Body of pancreas (tissue), 4 donors: Measurements from ENCODE around the gene TTC28. TPM values are rescaled to one million over a fixed set of nuclear protein-coding genes. Genes with fewer than 3 reads are reported as not detected.

Experiments
- ATAC-seq: fragments of 150-250 bp; one replicate; pipeline ENCODE4 v1.9.1; 2016
- DNase-seq, 4 donors: peaks; one replicate each; pipeline ENCODE4 v3.0.0-alpha.2; 2019
- H3K27ac ChIP-seq, 4 donors: fragments of 200-600 bp; sonication (generic); 1 replicate in 3 of 4; 2 replicates in 1 of 4; pipeline versions ENCODE4 v1.5.1 to v1.6.1; 2016 to 2019; ENCODE audit warnings: mild to moderate bottlenecking in 1 of 4, mixed read lengths in 1 of 4, moderate library complexity in 1 of 4
- H3K27me3 ChIP-seq, 2 donors: fragments of 200-600 bp; sonication (generic); one replicate each; pipeline ENCODE4 v1.6.0; 2016; ENCODE audit warnings: mild to moderate bottlenecking in 1 of 2
- H3K36me3 ChIP-seq, 2 donors: fragments of 200-600 bp; sonication (generic); replicated peaks in 1 of 2; 2 replicates each; pipeline ENCODE4 v1.5.1; 2016; ENCODE audit warnings: low read depth in 2 of 2; ENCODE audit not compliant: insufficient read depth in 1 of 2
- H3K4me1 ChIP-seq: fragments of 200-600 bp; sonication (generic); one replicate; pipeline ENCODE4 v1.6.0; 2016
- H3K4me3 ChIP-seq, 2 donors: fragments of 200-600 bp; sonication (generic); 1 replicate in 1 of 2; 2 replicates in 1 of 2; pipeline ENCODE4 v1.5.1; 2016 to 2019
- H3K9me3 ChIP-seq, 3 donors: fragments of 200-600 bp; sonication (generic); 1 replicate in 2 of 3; 2 replicates in 1 of 3; pipeline ENCODE4 v1.5.1; 2016
- CTCF ChIP-seq, 7 experiments: fragments of 450-650 bp in 4 of 7; fragments of 200-600 bp in 3 of 7; sonication (generic) in 3 of 7; IDR thresholded peaks; one replicate each; pipeline ENCODE4 v1.5.1; 2016 to 2019; ENCODE audit warnings: antibody characterized with exemption in 7 of 7
- POLR2A ChIP-seq, 3 donors: fragments of 450-650 bp; IDR thresholded peaks; one replicate each; pipeline ENCODE4 v1.6.1; 2016; ENCODE audit warnings: antibody characterized with exemption in 3 of 3, mild to moderate bottlenecking in 2 of 3
- WGBS, 2 donors: methylation state at CpG; one replicate each; pipeline ENCODE4 v1.1.5; 2017; 5-methylcytosine and 5-hydroxymethylcytosine counted together
- intact Hi-C: fragments of 100-400 bp; cut with DNase I; formaldehyde crosslinking; loops from one replicate; pipeline ENCODE4 v1.15.1; 2023
- total RNA-seq, 2 donors: library from RNA; depleted of rRNA; stranded (reverse); fragments of >200 nt; gene quantifications; one replicate each; pipeline ENCODE4 v1.1.0, GENCODE V29; 2016

Gene TTC28
- total RNA-seq, 2 donors from 2014 or later: 21.0 to 87.3 TPM

DNA sequence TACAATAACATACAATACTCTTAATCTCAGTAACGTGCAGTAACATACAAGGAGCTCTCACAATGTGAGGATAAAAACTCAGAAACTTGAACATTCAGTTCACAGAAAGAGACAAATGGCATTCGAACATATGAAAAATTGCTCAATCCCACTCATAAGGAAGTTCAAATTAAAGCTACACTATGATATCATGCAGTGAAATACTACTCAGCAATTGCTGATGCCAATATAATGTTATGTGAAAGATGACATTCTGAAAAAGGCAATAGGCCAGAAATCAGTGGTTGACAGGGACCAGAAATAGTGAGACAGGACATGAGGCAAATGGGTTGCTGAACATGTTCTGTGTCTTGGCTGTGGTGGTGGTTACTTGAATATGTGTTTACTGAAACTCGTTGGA lies 726.9 kb downstream of the TTC28 start:
- ATAC-seq: no peak
- no peaks in the 10 kb centered on the region for H3K9me3 ChIP-seq
- no peaks in the 10 kb centered on the region for H3K27me3 ChIP-seq
- H3K4me3 ChIP-seq: no peak overlapping the region
- intact Hi-C loops: no loop called here
- H3K4me1 ChIP-seq: peaks cover 7% of the 10 kb centered on the region
- no peak overlapping the region for H3K27ac ChIP-seq
- TF ChIP-seq POLR2A (IDR thresholded peaks at IDR 0.05): no peak
- TF ChIP-seq CTCF (IDR thresholded peaks at IDR 0.05): no peak
- DNase-seq: no peak
- WGBS, 2 donors: 77 to 80% methylated on average over 3 of the region's 3 CpGs
- no peaks in the 10 kb centered on the region for H3K36me3 ChIP-seq

- ATAC-seq (no peak), DNase-seq (peak in 1 of 4 donors; percentile 6)
- Histone ChIP-seq H3K4me3 (no peak overlapping the region), H3K36me3 (no peaks in the 10 kb centered on the region), H3K4me1 (peaks cover 7% of the 10 kb centered on the region), H3K9me3 (no peaks in the 10 kb centered on the region), H3K27ac (no peak overlapping the region), H3K27me3 (no peaks in the 10 kb centered on the region)
- TF ChIP-seq POLR2A (IDR thresholded peaks at IDR 0.05): no peak
- no peak for TF ChIP-seq CTCF (IDR thresholded peaks at IDR 0.05)
- WGBS, 2 donors: 92 to 94% methylated on average over 3 of the region's 3 CpGs
- intact Hi-C loops: no loop called here
Observed at GRCh38 chr22:27952091-27952490, 727.5 kb downstream of the TTC28 start.

GRCh38 chr22:27949421-27949820 lies 730.2 kb downstream of the TTC28 start:
- DNase-seq (no peak), ATAC-seq (no peak)
- Histone ChIP-seq H3K4me3 (no peak overlapping the region), H3K9me3 (no peaks in the 10 kb centered on the region), H3K4me1 (peaks cover 7% of the 10 kb centered on the region), H3K27ac (no peak overlapping the region), H3K36me3 (no peaks in the 10 kb centered on the region), H3K27me3 (no peaks in the 10 kb centered on the region)
- 42 to 52% methylated on average over 3 of the region's 3 CpGs for WGBS, 2 donors
- intact Hi-C loops: no loop called here
- no peak for TF ChIP-seq POLR2A (IDR thresholded peaks at IDR 0.05)
- TF ChIP-seq CTCF (IDR thresholded peaks at IDR 0.05): no peak

GRCh38 chr22:27948569-27948968 lies 731.1 kb downstream of the TTC28 start:
- TF ChIP-seq CTCF (IDR thresholded peaks at IDR 0.05): no peak
- TF ChIP-seq POLR2A (IDR thresholded peaks at IDR 0.05): no peak
- 84 to 87% methylated on average over 2 of the region's 2 CpGs for WGBS, 2 donors
- no peak overlapping the region for H3K4me3 ChIP-seq
- intact Hi-C loops: no loop called here
- H3K27ac ChIP-seq: no peak overlapping the region
- H3K4me1 ChIP-seq: peaks cover 7% of the 10 kb centered on the region
- DNase-seq (no peak), ATAC-seq (no peak)
- H3K27me3 ChIP-seq: no peaks in the 10 kb centered on the region
- no peaks in the 10 kb centered on the region for H3K36me3 ChIP-seq
- no peaks in the 10 kb centered on the region for H3K9me3 ChIP-seq

DNA sequence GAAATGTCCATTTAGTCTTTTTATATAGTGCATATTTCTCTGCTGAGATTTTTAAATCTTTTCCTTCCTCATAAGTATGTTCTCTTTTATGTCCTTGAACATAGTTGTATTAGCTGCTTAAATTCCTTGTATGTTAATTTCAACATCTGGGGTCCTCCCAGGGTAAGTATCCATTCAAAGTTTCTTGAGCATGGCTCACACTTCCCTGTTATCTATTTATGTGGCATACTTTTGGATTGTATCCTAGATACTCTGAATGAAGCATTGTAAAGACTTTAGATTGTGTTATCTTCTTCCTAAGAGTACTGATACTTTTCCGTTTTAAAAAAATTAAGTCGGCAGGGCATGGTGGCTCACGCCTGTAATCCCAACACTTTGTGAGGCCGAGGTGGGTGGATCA lies 732.2 kb downstream of the TTC28 start:
- DNase-seq (no peak), ATAC-seq (no peak)
- intact Hi-C loops: no loop called here
- H3K4me3 ChIP-seq: no peak overlapping the region
- H3K27me3 ChIP-seq: no peaks in the 10 kb centered on the region
- WGBS, 2 donors: 59 to 76% methylated on average over 4 of the region's 4 CpGs
- no peak overlapping the region for H3K27ac ChIP-seq
- H3K4me1 ChIP-seq: peaks cover 7% of the 10 kb centered on the region
- no peaks in the 10 kb centered on the region for H3K36me3 ChIP-seq
- H3K9me3 ChIP-seq: no peaks in the 10 kb centered on the region
- TF ChIP-seq POLR2A (IDR thresholded peaks at IDR 0.05) (no peak), CTCF (IDR thresholded peaks at IDR 0.05) (no peak)
